ENCODE results near the gene LASP1NB.
"Not testable (repeated sequence)": the region's sequence is repeated elsewhere in the genome, so short reads cannot be mapped to it uniquely, and the experiment has no call there.

Gene LASP1NB

GRCh38 chr17:38922538-38923297, 2.7 kb upstream of the LASP1NB start:
- no peaks in the 10 kb centered on the region for H3K27me3 ChIP-seq
- no peak overlapping the region for H3K4me3 ChIP-seq
- peak; percentile 71 for DNase-seq

GRCh38 chr17:38926293-38927070, 1.1 kb downstream of the LASP1NB start:
- H3K27me3 ChIP-seq, result no peaks in the 10 kb centered on the region
- peaks cover 4% of the 10 kb centered on the region for H3K36me3 ChIP-seq
- DNase-seq, result no peak
- no peak overlapping the region for H3K4me3 ChIP-seq
- H3K9me3 ChIP-seq, result no peaks in the 10 kb centered on the region

More at GRCh38 chr17:38922538-38923297, 2.7 kb upstream of the LASP1NB start:
- peaks cover 42% of the 10 kb centered on the region for H3K36me3 ChIP-seq
- H3K9me3 ChIP-seq, result no peaks in the 10 kb centered on the region

- not testable (repeated sequence) for H3K4me3 ChIP-seq, H3K36me3 ChIP-seq, DNase-seq, H3K9me3 ChIP-seq, H3K27me3 ChIP-seq
These were observed 5.4 kb downstream of the LASP1NB start for GRCh38 chr17:38930782-38931181.

GRCh38 chr17:38933962-38934361, 8.5 kb downstream of the LASP1NB start:
- peak; percentile 62 for DNase-seq
- H3K27me3 ChIP-seq, result peaks cover 14% of the 10 kb centered on the region
- H3K9me3 ChIP-seq, H3K4me3 ChIP-seq, H3K36me3 ChIP-seq: not testable (repeated sequence)

GRCh38 chr17:38939987-38940386, 14.6 kb downstream of the LASP1NB start:
- Histone ChIP-seq H3K9me3 (no peaks in the 10 kb centered on the region), H3K27me3 (peaks cover 13% of the 10 kb centered on the region), H3K36me3 (no peaks in the 10 kb centered on the region), H3K4me3 (no peak overlapping the region)
- DNase-seq, result no peak

GRCh38 chr17:38940404-38940803, 15.0 kb downstream of the LASP1NB start:
- Histone ChIP-seq H3K4me3 (no peak overlapping the region), H3K9me3 (no peaks in the 10 kb centered on the region), H3K27me3 (peaks cover 11% of the 10 kb centered on the region), H3K36me3 (no peaks in the 10 kb centered on the region)
- DNase-seq, result no peak

- no peak overlapping the region for H3K4me3 ChIP-seq
- H3K27me3 ChIP-seq, result 0 out of 2 replicates have a peak, but pooled peaks cover 2% of the 10 kb centered on the region
- no peaks in the 10 kb centered on the region for H3K9me3 ChIP-seq
- DNase-seq, result no peak
- no peaks in the 10 kb centered on the region for H3K36me3 ChIP-seq
These were observed 17.4 kb downstream of the LASP1NB start for GRCh38 chr17:38942696-38943334.

- Histone ChIP-seq H3K36me3 (no peaks in the 10 kb centered on the region), H3K4me3 (no peak overlapping the region), H3K27me3 (0 out of 2 replicates have a peak, but pooled peaks cover 2% of the 10 kb centered on the region), H3K9me3 (no peaks in the 10 kb centered on the region)
- no peak for DNase-seq
These were observed 18.2 kb downstream of the LASP1NB start for GRCh38 chr17:38943607-38944006.

- H3K9me3 ChIP-seq, result no peaks in the 10 kb centered on the region
- no peak overlapping the region for H3K4me3 ChIP-seq
- no peaks in the 10 kb centered on the region for H3K36me3 ChIP-seq
- 0 out of 2 replicates have a peak, but pooled peaks cover 2% of the 10 kb centered on the region for H3K27me3 ChIP-seq
- DNase-seq, result no peak
These were observed 21.8 kb downstream of the LASP1NB start for GRCh38 chr17:38947189-38947588.

- not testable (repeated sequence) for H3K4me3 ChIP-seq, H3K9me3 ChIP-seq, H3K36me3 ChIP-seq, DNase-seq, H3K27me3 ChIP-seq
These were observed 28.4 kb downstream of the LASP1NB start for GRCh38 chr17:38953800-38954199.

- Histone ChIP-seq H3K9me3 (no peaks in the 10 kb centered on the region), H3K27me3 (no peaks in the 10 kb centered on the region), H3K36me3 (no peaks in the 10 kb centered on the region), H3K4me3 (no peak overlapping the region)
- no peak for DNase-seq
These were observed 32.9 kb downstream of the LASP1NB start for GRCh38 chr17:38958326-38958725.

- Histone ChIP-seq H3K4me3 (no peak overlapping the region), H3K36me3 (no peaks in the 10 kb centered on the region), H3K9me3 (no peaks in the 10 kb centered on the region), H3K27me3 (no peaks in the 10 kb centered on the region)
- no peak for DNase-seq
These were observed 33.3 kb downstream of the LASP1NB start for GRCh38 chr17:38958756-38959155.

GRCh38 chr17:38959508-38959907, 34.1 kb downstream of the LASP1NB start:
- Histone ChIP-seq H3K4me3 (no peak overlapping the region), H3K9me3 (no peaks in the 10 kb centered on the region), H3K36me3 (no peaks in the 10 kb centered on the region), H3K27me3 (no peaks in the 10 kb centered on the region)
- DNase-seq, result no peak

GRCh38 chr17:38960402-38960801, 35.0 kb downstream of the LASP1NB start:
- Histone ChIP-seq H3K36me3 (no peaks in the 10 kb centered on the region), H3K27me3 (no peaks in the 10 kb centered on the region), H3K9me3 (no peaks in the 10 kb centered on the region), H3K4me3 (no peak overlapping the region)
- DNase-seq, result no peak

- no peak overlapping the region for H3K4me3 ChIP-seq
- DNase-seq, result no peak
- no peaks in the 10 kb centered on the region for H3K9me3 ChIP-seq
- H3K27me3 ChIP-seq, result no peaks in the 10 kb centered on the region
- H3K36me3 ChIP-seq, result no peaks in the 10 kb centered on the region
These were observed 36.0 kb downstream of the LASP1NB start for GRCh38 chr17:38961413-38961812.

GRCh38 chr17:38967290-38967738, 41.9 kb downstream of the LASP1NB start, which contains the start of gene FBXO47:
Gene FBXO47 (minus strand): TSS chr17:38967403. CDS start chr17:38963025, 4,378 bp downstream.
- DNase-seq, result peak; percentile 98
- H3K4me3 ChIP-seq, result peak within 1 kb of the TSS; percentile 43
- no peaks in the 10 kb centered on the region for H3K36me3 ChIP-seq
- no peaks in the 10 kb centered on the region for H3K27me3 ChIP-seq
- H3K9me3 ChIP-seq, result no peaks in the 10 kb centered on the region

- H3K9me3 ChIP-seq, result no peaks in the 10 kb centered on the region
- no peaks in the 10 kb centered on the region for H3K36me3 ChIP-seq
- DNase-seq, result no peak
- H3K4me3 ChIP-seq, result no peak overlapping the region
- H3K27me3 ChIP-seq, result no peaks in the 10 kb centered on the region
These were observed 43.9 kb downstream of the LASP1NB start for GRCh38 chr17:38969281-38969680.

Measured in MG63 (cell line).